Prostate gland (tissue), 2 donors: ENCODE data around the gene IL32. TPM values are rescaled to one million over a fixed set of nuclear protein-coding genes. Genes with fewer than 3 reads are reported as not detected.

ENCODE experiments used
- DNase-seq: peaks from one replicate; pipeline ENCODE4 v3.0.0-alpha.2; 2019; ENCODE audit warnings: low spot score
- H3K27ac ChIP-seq, 2 donors: fragments of 200-600 bp; sonication (generic); 2 replicates each; pipeline ENCODE4 v1.5.1; 2017 to 2019
- H3K27me3 ChIP-seq: fragments of 200-600 bp; sonication (generic); replicated peaks from 2 replicates; pipeline ENCODE4 v1.5.1; 2019; ENCODE audit not compliant: insufficient read depth
- H3K36me3 ChIP-seq, 2 donors: fragments of 200-600 bp; sonication (generic); 1 replicate in 1 of 2; 2 replicates in 1 of 2; pipeline versions ENCODE4 v1.5.1 to v1.8.1; 2017 to 2019
- H3K4me1 ChIP-seq: fragments of 200-600 bp; sonication (generic); replicated peaks from 2 replicates; pipeline ENCODE4 v1.5.1; 2019
- H3K4me3 ChIP-seq, 2 donors: fragments of 200-600 bp; sonication (generic); 2 replicates each; pipeline ENCODE4 v1.5.1; 2017 to 2019
- H3K9me3 ChIP-seq: fragments of 200-600 bp; sonication (generic); 2 replicates; pipeline ENCODE4 v1.5.1; 2017
- POLR2A ChIP-seq: fragments of 450-650 bp; IDR thresholded peaks from one replicate; pipeline ENCODE4 v1.6.1; 2016; ENCODE audit warnings: antibody characterized with exemption, mild to moderate bottlenecking
- POLR2AphosphoS5 ChIP-seq: sonication (generic); formaldehyde crosslinking; IDR thresholded peaks from one replicate; pipeline ENCODE4 v1.6.1; 2017; ENCODE audit warnings: antibody characterized with exemption
- WGBS: methylation state at CpG from one replicate; pipeline ENCODE4 v1.1.5; 2018; 5-methylcytosine and 5-hydroxymethylcytosine counted together
- intact Hi-C: fragments of 100-400 bp; cut with DNase I; formaldehyde crosslinking; loops from one replicate; pipeline ENCODE4 v1.14.2; 2022
- total RNA-seq, 2 donors: library from RNA; depleted of rRNA; stranded (reverse); fragments of >200 nt; gene quantifications; one replicate each; pipeline ENCODE4 v1.1.0, GENCODE V29; 2016
- TF ChIP-seq, protein P1 (sequence below), 4 experiments: fragments of 200-600 bp in 2 of 4; fragments of 450-650 bp in 2 of 4; sonication (generic) in 2 of 4; IDR thresholded peaks; 1 replicate in 3 of 4; 2 replicates in 1 of 4; pipeline ENCODE4 v1.5.1; 2016 to 2019; ENCODE audit warnings: antibody characterized with exemption in 4 of 4, mild to moderate bottlenecking in 2 of 4, moderate library complexity in 2 of 4

Gene IL32
- total RNA-seq, 2 donors from 2014 or later, result 13.5 to 33.3 TPM

GRCh38 chr16:3027983-3028715 lies 37.3 kb upstream of the IL32 start:
- WGBS, result 16% methylated on average over 45 of the region's 58 CpGs
- peak; percentile 85 for DNase-seq
- peaks cover 12% of the 10 kb centered on the region for H3K4me1 ChIP-seq

GRCh38 chr16:3028716-3029319 lies 36.6 kb upstream of the IL32 start:
- no peak overlapping the region for H3K27ac ChIP-seq
- H3K4me3 ChIP-seq, result no peak overlapping the region
- peaks cover 9% of the 10 kb centered on the region for H3K4me1 ChIP-seq
- intact Hi-C loops, result no loop called here
- no peak for DNase-seq
- 27% methylated on average over 15 of the region's 15 CpGs for WGBS
- no peaks in the 10 kb centered on the region for H3K36me3 ChIP-seq
- H3K27me3 ChIP-seq, result no peaks in the 10 kb centered on the region
- TF ChIP-seq POLR2A (no peak), POLR2AphosphoS5 (no peak)
- TF ChIP-seq, protein P1, sequence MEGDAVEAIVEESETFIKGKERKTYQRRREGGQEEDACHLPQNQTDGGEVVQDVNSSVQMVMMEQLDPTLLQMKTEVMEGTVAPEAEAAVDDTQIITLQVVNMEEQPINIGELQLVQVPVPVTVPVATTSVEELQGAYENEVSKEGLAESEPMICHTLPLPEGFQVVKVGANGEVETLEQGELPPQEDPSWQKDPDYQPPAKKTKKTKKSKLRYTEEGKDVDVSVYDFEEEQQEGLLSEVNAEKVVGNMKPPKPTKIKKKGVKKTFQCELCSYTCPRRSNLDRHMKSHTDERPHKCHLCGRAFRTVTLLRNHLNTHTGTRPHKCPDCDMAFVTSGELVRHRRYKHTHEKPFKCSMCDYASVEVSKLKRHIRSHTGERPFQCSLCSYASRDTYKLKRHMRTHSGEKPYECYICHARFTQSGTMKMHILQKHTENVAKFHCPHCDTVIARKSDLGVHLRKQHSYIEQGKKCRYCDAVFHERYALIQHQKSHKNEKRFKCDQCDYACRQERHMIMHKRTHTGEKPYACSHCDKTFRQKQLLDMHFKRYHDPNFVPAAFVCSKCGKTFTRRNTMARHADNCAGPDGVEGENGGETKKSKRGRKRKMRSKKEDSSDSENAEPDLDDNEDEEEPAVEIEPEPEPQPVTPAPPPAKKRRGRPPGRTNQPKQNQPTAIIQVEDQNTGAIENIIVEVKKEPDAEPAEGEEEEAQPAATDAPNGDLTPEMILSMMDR (IDR thresholded peaks at IDR 0.05), result no peak
- no peaks in the 10 kb centered on the region for H3K9me3 ChIP-seq

More at GRCh38 chr16:3027983-3028715, 37.3 kb upstream of the IL32 start:
- Histone ChIP-seq H3K27ac (peak overlapping the region; percentile 12 to 28), H3K27me3 (no peaks in the 10 kb centered on the region), H3K4me3 (no peak overlapping the region), H3K9me3 (no peaks in the 10 kb centered on the region), H3K36me3 (no peaks in the 10 kb centered on the region)
- intact Hi-C loops, result no loop called here
- peak; percentile 52 for TF ChIP-seq POLR2A
- TF ChIP-seq POLR2AphosphoS5, result peak; percentile 75
- TF ChIP-seq, protein P1 (IDR thresholded peaks at IDR 0.05), result peak; percentile 74 to 89 (median 88)

DNA sequence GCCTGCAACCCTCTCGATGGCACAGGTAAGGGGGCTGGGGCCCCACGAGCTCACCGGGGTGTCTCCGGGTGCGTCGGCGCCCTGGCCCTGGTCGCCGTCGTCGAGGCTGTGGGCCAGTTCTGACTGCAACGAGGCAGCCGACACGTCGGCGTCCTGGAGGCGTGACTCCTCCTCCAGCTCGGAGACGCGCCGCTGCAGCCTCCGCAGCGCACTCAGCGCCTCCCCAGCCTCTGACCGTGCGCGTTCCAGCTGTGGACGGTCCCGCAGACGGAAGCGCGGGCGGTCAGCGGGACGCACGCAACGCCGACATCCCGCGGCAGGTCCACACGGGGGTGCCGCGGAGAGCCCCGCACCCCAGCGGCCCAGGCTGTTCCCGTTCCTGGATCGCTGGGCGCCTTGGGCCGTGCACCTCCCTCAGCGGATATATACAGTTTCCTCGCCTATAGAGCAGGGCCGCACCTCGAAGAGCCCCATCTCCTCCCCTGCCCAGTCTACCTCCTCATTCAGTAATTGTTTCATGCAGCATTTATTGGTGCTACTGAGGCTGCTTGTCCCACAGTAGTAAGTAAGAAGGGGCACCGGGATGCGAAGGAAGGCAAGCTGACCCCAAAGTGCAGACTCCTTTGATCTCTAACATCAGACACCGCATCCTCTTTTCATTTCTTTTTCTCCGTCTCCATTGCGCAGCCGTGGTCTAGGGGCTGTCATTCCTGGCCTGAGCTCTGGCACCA lies 35.8 kb upstream of the IL32 start:
- no peak for DNase-seq
- no peaks in the 10 kb centered on the region for H3K27me3 ChIP-seq
- TF ChIP-seq, protein P1 (IDR thresholded peaks at IDR 0.05), result no peak
- TF ChIP-seq POLR2AphosphoS5, result no peak
- no peak for TF ChIP-seq POLR2A
- H3K36me3 ChIP-seq, result no peaks in the 10 kb centered on the region
- intact Hi-C loops, result no loop called here
- H3K9me3 ChIP-seq, result no peaks in the 10 kb centered on the region
- H3K4me3 ChIP-seq, result no peak overlapping the region
- H3K4me1 ChIP-seq, result peaks cover 9% of the 10 kb centered on the region
- WGBS, result 11% methylated on average over 56 of the region's 59 CpGs
- H3K27ac ChIP-seq, result no peak overlapping the region

- intact Hi-C loops, result no loop called here
- H3K4me1 ChIP-seq, result peaks cover 9% of the 10 kb centered on the region
- TF ChIP-seq, protein P1 (IDR thresholded peaks at IDR 0.05), result no peak
- no peaks in the 10 kb centered on the region for H3K36me3 ChIP-seq
- no peaks in the 10 kb centered on the region for H3K9me3 ChIP-seq
- H3K27me3 ChIP-seq, result no peaks in the 10 kb centered on the region
- H3K4me3 ChIP-seq, result no peak overlapping the region
- 85% methylated on average over 29 of the region's 33 CpGs for whole genome bisulfite sequencing
- H3K27ac ChIP-seq, result no peak overlapping the region
- no peak for DNase-seq
These were observed 34.9 kb upstream of the IL32 start for GRCh38 chr16:3030222-3031212.
